ENCODE data around the gene ZNF133. TPM values are rescaled to one million over a fixed set of nuclear protein-coding genes. Genes with fewer than 3 reads are reported as not detected.
"Not testable (repeated sequence)": the region's sequence is repeated elsewhere in the genome, so short reads cannot be mapped to it uniquely, and the experiment has no call there.

The ZNF133 gene
- total RNA-seq = 23.9 TPM
- polyA plus RNA-seq (ENCODE audit: insufficient read depth in 1 of 8, insufficient read length in 8 of 8, low replicate concordance in 1 of 8) = 10 to 100 TPM; 13.1 to 18.2 (median 15.6) TPM
- long read RNA-seq, donor 1, partial matches to known transcripts = 0 of 1 reads
- long read RNA-seq, donor 1, other reads (novel, unspliced or antisense) = 0 of 1 reads
- long read RNA-seq, donor 2 = 0 reads
- long read RNA-seq, donor 3, partial matches to known transcripts = 0 of 1 reads
- long read RNA-seq, donor 3, other reads (novel, unspliced or antisense) = 0 of 1 reads
- long read RNA-seq, donor 4 = 0 reads
- long read RNA-seq, donor 5, partial matches to known transcripts = 0 of 1 reads
- long read RNA-seq, donor 5, other reads (novel, unspliced or antisense) = 0 of 1 reads
- long read RNA-seq, donor 6, partial matches to known transcripts = 0 of 1 reads
- long read RNA-seq, donor 6, other reads (novel, unspliced or antisense) = 0 of 1 reads
- long read RNA-seq, donor 7, partial matches to known transcripts = 0 of 1 reads
- long read RNA-seq, donor 7, other reads (novel, unspliced or antisense) = 0 of 1 reads
- long read RNA-seq, donor 8 = 0 reads
- long read RNA-seq, donor 9, partial matches to known transcripts = 0 of 1 reads
- long read RNA-seq, donor 9, other reads (novel, unspliced or antisense) = 0 of 1 reads
- long read RNA-seq, donor 10, partial matches to known transcripts = 0 of 1 reads
- long read RNA-seq, donor 10, other reads (novel, unspliced or antisense) = 0 of 1 reads
- long read RNA-seq, donor 11 = 0 reads

GRCh38 chr20:18287915-18288748 is at the start of gene ZNF133:
TSS of gene ZNF133 (plus strand) at chr20:18288527. CDS start at chr20:18305687, 17,160 bp downstream.
- H3K27ac ChIP-seq (ENCODE audit: low read length) = peak within 1 kb of the TSS; percentile 88
- WGBS (ENCODE audit: insufficient coverage) = under 1% methylated on average over 59 of the region's 63 CpGs

GRCh38 chr20:18240997-18241396 is 47.3 kb upstream of the ZNF133 start:
- Histone ChIP-seq H3K27me3 (ENCODE audit: control insufficient read depth, insufficient read depth, low read length) (peaks cover 2% of the 10 kb centered on the region), H3K4me3 (ENCODE audit: low read length) (no peak overlapping the region), H3K4me1 (ENCODE audit: control insufficient read depth, insufficient read depth, low read length) (no peaks in the 10 kb centered on the region), H3K36me3 (ENCODE audit: control insufficient read depth, insufficient read depth, low read length) (no peaks in the 10 kb centered on the region), H3K27ac (ENCODE audit: low read length) (no peak overlapping the region), H3K9me3 (replicated peaks; ENCODE audit: control insufficient read depth, low read depth, low read length) (no peaks in the 10 kb centered on the region)
- WGBS (ENCODE audit: insufficient coverage) = no CpG with 5 or more reads among the region's 1 CpG
- no peak for DNase-seq

More at GRCh38 chr20:18287915-18288748, at the start of gene ZNF133:
- Histone ChIP-seq H3K4me1 (ENCODE audit: control insufficient read depth, insufficient read depth, low read length) (peaks cover 13% of the 10 kb centered on the region), H3K4me3 (ENCODE audit: low read length) (peak within 1 kb of the TSS; percentile 89), H3K36me3 (ENCODE audit: control insufficient read depth, insufficient read depth, low read length) (peaks cover 22% of the 10 kb centered on the region), H3K27me3 (ENCODE audit: control insufficient read depth, insufficient read depth, low read length) (peaks cover 4% of the 10 kb centered on the region), H3K9me3 (replicated peaks; ENCODE audit: control insufficient read depth, low read depth, low read length) (peaks cover 18% of the 10 kb centered on the region)
- DNase-seq = peak; percentile 98

- H3K4me1 ChIP-seq (ENCODE audit: control insufficient read depth, insufficient read depth, low read length) = no peaks in the 10 kb centered on the region
- H3K9me3 ChIP-seq (replicated peaks; ENCODE audit: control insufficient read depth, low read depth, low read length) = no peaks in the 10 kb centered on the region
- no peak overlapping the region for H3K27ac ChIP-seq (ENCODE audit: low read length)
- H3K36me3 ChIP-seq (ENCODE audit: control insufficient read depth, insufficient read depth, low read length) = no peaks in the 10 kb centered on the region
- WGBS (ENCODE audit: insufficient coverage) = no CpG with 5 or more reads among the region's 1 CpG
- H3K4me3 ChIP-seq (ENCODE audit: low read length) = no peak overlapping the region
- no peak for DNase-seq
- H3K27me3 ChIP-seq (ENCODE audit: control insufficient read depth, insufficient read depth, low read length) = peaks cover 2% of the 10 kb centered on the region
These were observed 44.5 kb upstream of the ZNF133 start for GRCh38 chr20:18243802-18244201.

GRCh38 chr20:18248545-18248944 is 39.8 kb upstream of the ZNF133 start:
- DNase-seq; H3K36me3 ChIP-seq (ENCODE audit: control insufficient read depth, insufficient read depth, low read length); H3K27me3 ChIP-seq (ENCODE audit: control insufficient read depth, insufficient read depth, low read length); H3K4me1 ChIP-seq (ENCODE audit: control insufficient read depth, insufficient read depth, low read length); H3K9me3 ChIP-seq (replicated peaks; ENCODE audit: control insufficient read depth, low read depth, low read length); H3K4me3 ChIP-seq (ENCODE audit: low read length); H3K27ac ChIP-seq (ENCODE audit: low read length): not testable (repeated sequence)
- no CpG with 5 or more reads among the region's 4 CpGs for WGBS (ENCODE audit: insufficient coverage)

- no peak for DNase-seq
- H3K36me3 ChIP-seq (ENCODE audit: control insufficient read depth, insufficient read depth, low read length) = no peaks in the 10 kb centered on the region
- no CpG with 5 or more reads among the region's 3 CpGs for WGBS (ENCODE audit: insufficient coverage)
- H3K27me3 ChIP-seq (ENCODE audit: control insufficient read depth, insufficient read depth, low read length) = peaks cover under 1% of the 10 kb centered on the region
- no peak overlapping the region for H3K27ac ChIP-seq (ENCODE audit: low read length)
- H3K4me1 ChIP-seq (ENCODE audit: control insufficient read depth, insufficient read depth, low read length) = no peaks in the 10 kb centered on the region
- no peaks in the 10 kb centered on the region for H3K9me3 ChIP-seq (replicated peaks; ENCODE audit: control insufficient read depth, low read depth, low read length)
- no peak overlapping the region for H3K4me3 ChIP-seq (ENCODE audit: low read length)
These were observed 38.1 kb upstream of the ZNF133 start for GRCh38 chr20:18250217-18250616.

GRCh38 chr20:18252597-18253451 is 35.5 kb upstream of the ZNF133 start:
- H3K36me3 ChIP-seq (ENCODE audit: control insufficient read depth, insufficient read depth, low read length) = no peaks in the 10 kb centered on the region
- 78% methylated on average over 14 of the region's 20 CpGs for WGBS (ENCODE audit: insufficient coverage)
- H3K9me3 ChIP-seq (replicated peaks; ENCODE audit: control insufficient read depth, low read depth, low read length) = no peaks in the 10 kb centered on the region
- H3K4me1 ChIP-seq (ENCODE audit: control insufficient read depth, insufficient read depth, low read length) = no peaks in the 10 kb centered on the region
- H3K27me3 ChIP-seq (ENCODE audit: control insufficient read depth, insufficient read depth, low read length) = no peaks in the 10 kb centered on the region
- no peak for DNase-seq
- H3K4me3 ChIP-seq (ENCODE audit: low read length) = no peak overlapping the region
- H3K27ac ChIP-seq (ENCODE audit: low read length) = no peak overlapping the region

GRCh38 chr20:18254615-18255014 is 33.7 kb upstream of the ZNF133 start:
- Histone ChIP-seq H3K27ac (ENCODE audit: low read length) (no peak overlapping the region), H3K36me3 (ENCODE audit: control insufficient read depth, insufficient read depth, low read length) (no peaks in the 10 kb centered on the region), H3K27me3 (ENCODE audit: control insufficient read depth, insufficient read depth, low read length) (no peaks in the 10 kb centered on the region), H3K4me1 (ENCODE audit: control insufficient read depth, insufficient read depth, low read length) (no peaks in the 10 kb centered on the region), H3K9me3 (replicated peaks; ENCODE audit: control insufficient read depth, low read depth, low read length) (no peaks in the 10 kb centered on the region), H3K4me3 (ENCODE audit: low read length) (no peak overlapping the region)
- DNase-seq = no peak
- 60% methylated on average over 1 of the region's 3 CpGs for WGBS (ENCODE audit: insufficient coverage)

- Histone ChIP-seq H3K27ac (ENCODE audit: low read length) (no peak overlapping the region), H3K9me3 (replicated peaks; ENCODE audit: control insufficient read depth, low read depth, low read length) (no peaks in the 10 kb centered on the region), H3K4me1 (ENCODE audit: control insufficient read depth, insufficient read depth, low read length) (no peaks in the 10 kb centered on the region), H3K4me3 (ENCODE audit: low read length) (no peak overlapping the region), H3K36me3 (ENCODE audit: control insufficient read depth, insufficient read depth, low read length) (no peaks in the 10 kb centered on the region), H3K27me3 (ENCODE audit: control insufficient read depth, insufficient read depth, low read length) (no peaks in the 10 kb centered on the region)
- no peak for DNase-seq
- no CpG with 5 or more reads among the region's 1 CpG for WGBS (ENCODE audit: insufficient coverage)
These were observed 32.8 kb upstream of the ZNF133 start for GRCh38 chr20:18255526-18255925.

- Histone ChIP-seq H3K4me3 (ENCODE audit: low read length) (no peak overlapping the region), H3K36me3 (ENCODE audit: control insufficient read depth, insufficient read depth, low read length) (no peaks in the 10 kb centered on the region), H3K27me3 (ENCODE audit: control insufficient read depth, insufficient read depth, low read length) (no peaks in the 10 kb centered on the region), H3K9me3 (replicated peaks; ENCODE audit: control insufficient read depth, low read depth, low read length) (no peaks in the 10 kb centered on the region), H3K4me1 (ENCODE audit: control insufficient read depth, insufficient read depth, low read length) (no peaks in the 10 kb centered on the region), H3K27ac (ENCODE audit: low read length) (no peak overlapping the region)
- 14% methylated on average over 1 of the region's 4 CpGs for WGBS (ENCODE audit: insufficient coverage)
- DNase-seq = no peak
These were observed 31.8 kb upstream of the ZNF133 start for GRCh38 chr20:18256440-18257090.
